Left ventricle myocardium superior (tissue), 1 donor: Measurements from ENCODE around the gene ACTL9. TPM values are rescaled to one million over a fixed set of nuclear protein-coding genes. Genes with fewer than 3 reads are reported as not detected.

Experiments used
- ATAC-seq: fragments of 200-7000 bp; cut with Tn5 transposase; one replicate; pipeline ENCODE4 v1.9.1; 2020; ENCODE audit warnings: mild to moderate bottlenecking, moderate library complexity
- DNase-seq: peaks from one replicate; pipeline ENCODE4 v3.0.0-alpha.2; 2020
- intact Hi-C: fragments of 100-400 bp; cut with micrococcal nuclease; formaldehyde crosslinking; loops from one replicate; pipeline ENCODE4 v1.11.0; 2022
- total RNA-seq: library from RNA; stranded (reverse); fragmentation: NEBNext Ultra II Directional; extraction: Animal tissue kit (Norgen Biotek cat#: 25700); gene quantifications from one replicate; pipeline ENCODE4 v1.2.1, GENCODE V29; 2021
- donor health status: DM: no; HTN: yes; CAD: no; lungs with severe emphysema.

The ACTL9 gene
- total RNA-seq, 1 donor from 2014 or later = not detected

GRCh38 chr19:8690753-8691539, 7.6 kb downstream of the ACTL9 start:
- DNase-seq (no peak), ATAC-seq (no peak)
- intact Hi-C loops = no loop called here

- ATAC-seq = no peak
- no peak for DNase-seq
- intact Hi-C loops = no loop called here
Observed at GRCh38 chr19:8688930-8689329, 9.7 kb downstream of the ACTL9 start.

GRCh38 chr19:8686549-8686948, 12.0 kb downstream of the ACTL9 start:
- no peak for DNase-seq
- intact Hi-C loops = no loop called here
- ATAC-seq = no peak

- intact Hi-C loops = no loop called here
- ATAC-seq = no peak
- DNase-seq = no peak
Observed at GRCh38 chr19:8684001-8684902, 14.3 kb downstream of the ACTL9 start.

- DNase-seq (no peak), ATAC-seq (no peak)
- intact Hi-C loops = no loop called here
Observed at GRCh38 chr19:8682931-8683330, 15.7 kb downstream of the ACTL9 start.

- ATAC-seq (no peak), DNase-seq (no peak)
- intact Hi-C loops = no loop called here
Observed at GRCh38 chr19:8682472-8682871, 16.1 kb downstream of the ACTL9 start.

GRCh38 chr19:8681345-8682029, 17.1 kb downstream of the ACTL9 start:
- DNase-seq (no peak), ATAC-seq (no peak)
- intact Hi-C loops = no loop called here

GRCh38 chr19:8680676-8681344, 17.8 kb downstream of the ACTL9 start:
- intact Hi-C loops = no loop called here
- DNase-seq (no peak), ATAC-seq (no peak)

- ATAC-seq = no peak
- DNase-seq = no peak
- intact Hi-C loops = no loop called here
Observed at GRCh38 chr19:8678244-8678807, 20.3 kb downstream of the ACTL9 start.

GRCh38 chr19:8675066-8675465, 23.5 kb downstream of the ACTL9 start:
- DNase-seq = no peak
- intact Hi-C loops = no loop called here
- no peak for ATAC-seq

- ATAC-seq (no peak), DNase-seq (no peak)
- intact Hi-C loops = no loop called here
Observed at GRCh38 chr19:8673276-8673891, 25.2 kb downstream of the ACTL9 start.

- no peak for DNase-seq
- no peak for ATAC-seq
- intact Hi-C loops = no loop called here
Observed at GRCh38 chr19:8666814-8667405, 31.7 kb downstream of the ACTL9 start.

GRCh38 chr19:8665468-8666213, 33.0 kb downstream of the ACTL9 start:
- no peak for ATAC-seq
- DNase-seq = no peak
- intact Hi-C loops = no loop called here

GRCh38 chr19:8664671-8665057, 33.9 kb downstream of the ACTL9 start:
- intact Hi-C loops = no loop called here
- ATAC-seq = no peak

GRCh38 chr19:8663920-8664670, 34.5 kb downstream of the ACTL9 start:
- DNase-seq (peak; percentile 40), ATAC-seq (no peak)
- intact Hi-C loops = no loop called here

More at GRCh38 chr19:8664671-8665057, 33.9 kb downstream of the ACTL9 start:
- DNase-seq = no peak

GRCh38 chr19:8662263-8662662, 36.3 kb downstream of the ACTL9 start:
- intact Hi-C loops = no loop called here
- DNase-seq (no peak), ATAC-seq (no peak)

- intact Hi-C loops = no loop called here
Observed at GRCh38 chr19:8659905-8660304, 38.7 kb downstream of the ACTL9 start.

More at GRCh38 chr19:8659905-8660304, 38.7 kb downstream of the ACTL9 start:
- ATAC-seq (no peak), DNase-seq (no peak)
